HepG2 (cell line): Measurements from ENCODE around the gene INTS3. TPM values are rescaled to one million over a fixed set of nuclear protein-coding genes. Genes with fewer than 3 reads are reported as not detected.

Source experiments
- ATAC-seq: fragments of 200-7000 bp; cut with Tn5 transposase; 3 replicates; pipeline ENCODE4 v1.9.1; 2020; ENCODE audit warnings: mild to moderate bottlenecking, moderate library complexity
- BruUV-seq: library from RNA; stranded (reverse); fragments of 400-500 nt; replicated peaks from 2 replicates; lab custom pipeline; 2021; lab: Mats Ljungman, UMichigan
- CTCF ChIA-PET: fragments of 300-600 bp; formaldehyde crosslinking; extraction: SDS; loops from one replicate; lab custom pipeline; 2021; ENCODE audit warnings: low total read pairs, inconsistent platforms, low intra/inter-chr PET ratio; lab: Yijun Ruan, JAX
- POLR2A ChIA-PET: fragments of 350-600 bp; sonication (Branson Sonifier 250); formaldehyde crosslinking; loops from one replicate; lab custom pipeline; 2020; ENCODE audit warnings: antibody characterized with exemption, inconsistent platforms; lab: Yijun Ruan, JAX
- DNase-seq: peaks from one replicate; pipeline ENCODE4 v3.0.0-alpha.2; 2015; ENCODE audit warnings: low spot score
- FAIRE-seq: peaks from 3 replicates; lab custom pipeline; 2011; peaks lifted over from hg19 to GRCh38; lab: Jason Lieb, UNC
- H2AFZ ChIP-seq: one replicate; pipeline ENCODE4 v1.6.1; 2011; ENCODE audit warnings: low read length, inconsistent platforms
- H3K27ac ChIP-seq: fragments of 300-600 bp; 3 replicates; pipeline ENCODE4 v1.8.0; 2011; ENCODE audit warnings: mixed run types, mild to moderate bottlenecking, mixed read lengths, low read length, inconsistent platforms; ENCODE audit not compliant: insufficient read depth; ENCODE audit errors: extremely low read length
- H3K27me3 ChIP-seq, 2 experiments: fragments of 200-600 bp in 1 of 2; 2 replicates in 1 of 2; 3 replicates in 1 of 2; pipeline versions ENCODE4 v1.6.0 to v1.8.0; 2011; ENCODE audit warnings: low read length in 2 of 2, mild to moderate bottlenecking in 2 of 2, moderate library complexity in 2 of 2, inconsistent platforms in 1 of 2; ENCODE audit not compliant: insufficient read depth in 2 of 2, control insufficient read depth in 1 of 2
- H3K36me3 ChIP-seq, 2 experiments: fragments of 200-600 bp in 1 of 2; replicated peaks in 1 of 2; 2 replicates in 1 of 2; 3 replicates in 1 of 2; pipeline versions ENCODE4 v1.5.1 to v1.8.0; 2011; ENCODE audit warnings: low read length in 2 of 2, inconsistent platforms in 1 of 2; ENCODE audit not compliant: insufficient read depth in 2 of 2, control insufficient read depth in 1 of 2
- H3K4me1 ChIP-seq: 2 replicates; pipeline ENCODE4 v1.5.1; 2012; ENCODE audit warnings: low read length, inconsistent platforms; ENCODE audit not compliant: insufficient read depth
- H3K4me2 ChIP-seq: 2 replicates; pipeline ENCODE4 v1.6.0; 2011; ENCODE audit warnings: low read depth, low read length, inconsistent platforms
- H3K4me3 ChIP-seq, 3 experiments: fragments of 200-600 bp in 1 of 3; sonication (generic), shearing (Covaris generic) in 1 of 3; replicated peaks in 1 of 3; 2 replicates each; pipeline ENCODE4 v1.5.1; 2011 to 2016; ENCODE audit warnings: low read length in 3 of 3, inconsistent platforms in 2 of 3, low read depth in 2 of 3, mild to moderate bottlenecking in 2 of 3, control low read depth in 1 of 3, mixed read lengths in 1 of 3; ENCODE audit not compliant: insufficient read depth in 1 of 3
- H3K79me2 ChIP-seq: one replicate; pipeline ENCODE4 v1.6.1; 2011; ENCODE audit warnings: low read length, inconsistent platforms; ENCODE audit not compliant: insufficient read depth
- H3K9ac ChIP-seq: 2 replicates; pipeline ENCODE4 v1.6.0; 2011; ENCODE audit warnings: mild to moderate bottlenecking, low read depth, low read length, inconsistent platforms; ENCODE audit not compliant: insufficient read depth
- H3K9me3 ChIP-seq: 2 replicates; pipeline ENCODE4 v1.5.1; 2012; ENCODE audit warnings: mild to moderate bottlenecking, low read length
- H4K20me1 ChIP-seq: 2 replicates; pipeline ENCODE4 v1.6.0; 2011; ENCODE audit warnings: inconsistent platforms, mild to moderate bottlenecking, low read length, moderate library complexity; ENCODE audit not compliant: insufficient read depth
- CHD4 ChIP-seq: fragments of 200-600 bp; sonication (generic); IDR thresholded peaks from 2 replicates; pipeline ENCODE4 v1.7.0; 2017; ENCODE audit warnings: mild to moderate bottlenecking, low read length, borderline replicate concordance
- FUBP1 ChIP-seq: sonication (generic); formaldehyde crosslinking; IDR thresholded peaks from 2 replicates; pipeline ENCODE4 v1.5.1; 2020; ENCODE audit warnings: missing genetic modification reagents, mild to moderate bottlenecking, borderline replicate concordance
- GFI1 ChIP-seq: sonication (generic); formaldehyde crosslinking; IDR thresholded peaks from 2 replicates; pipeline ENCODE4 v1.5.0; 2020; ENCODE audit warnings: missing genetic modification reagents, mild to moderate bottlenecking, borderline replicate concordance
- GMEB2 ChIP-seq: IDR thresholded peaks from 2 replicates; pipeline ENCODE4 v1.6.1; 2016; ENCODE audit warnings: missing biosample characterization, missing genetic modification reagents, low read depth
- HCFC1 ChIP-seq: fragments of 150-350 bp; IDR thresholded peaks from 2 replicates; pipeline ENCODE4 v1.6.1; 2014; ENCODE audit warnings: low read depth, low read length
- KMT2B ChIP-seq: IDR thresholded peaks from 2 replicates; pipeline ENCODE4 v1.6.1; 2016; ENCODE audit warnings: missing genetic modification reagents, missing compliant biosample characterization
- NCOR1 ChIP-seq: fragments of 200-600 bp; sonication (generic); IDR thresholded peaks from 2 replicates; pipeline ENCODE4 v1.7.0; 2017; ENCODE audit warnings: antibody characterized with exemption, low read length, borderline replicate concordance
- NFIC ChIP-seq: IDR thresholded peaks from 2 replicates; pipeline ENCODE4 v1.6.1; 2012; ENCODE audit warnings: mild to moderate bottlenecking, low read length, inconsistent platforms
- RXRB ChIP-seq: IDR thresholded peaks from 2 replicates; pipeline ENCODE4 v1.6.1; 2016; ENCODE audit warnings: borderline replicate concordance, missing genetic modification reagents, missing compliant biosample characterization
- TERF1 ChIP-seq: sonication (generic); formaldehyde crosslinking; IDR thresholded peaks from 2 replicates; pipeline ENCODE4 v1.8.0; 2022; ENCODE audit warnings: mild to moderate bottlenecking, missing genetic modification reagents, moderate library complexity
- ZBTB2 ChIP-seq: sonication (generic); formaldehyde crosslinking; IDR thresholded peaks from 2 replicates; pipeline ENCODE4 v1.8.0; 2022; ENCODE audit warnings: low read depth, missing genetic modification reagents
- ZBTB44 ChIP-seq: sonication (generic); formaldehyde crosslinking; IDR thresholded peaks from 2 replicates; pipeline ENCODE4 v1.4.0; 2020; ENCODE audit warnings: missing genetic modification reagents
- ZEB1 ChIP-seq: IDR thresholded peaks from 2 replicates; pipeline ENCODE4 v1.6.1; 2012; ENCODE audit warnings: mild to moderate bottlenecking, low read depth, inconsistent platforms; ENCODE audit not compliant: insufficient replicate concordance
- ZMYM3 ChIP-seq: sonication (generic); formaldehyde crosslinking; IDR thresholded peaks from 2 replicates; pipeline ENCODE4 v1.5.1; 2020; ENCODE audit warnings: mild to moderate bottlenecking, missing genetic modification reagents
- ZNF296 ChIP-seq: sonication (generic); formaldehyde crosslinking; conservative IDR thresholded peaks from 2 replicates; pipeline ENCODE4 v1.5.0; 2020; ENCODE audit warnings: mild to moderate bottlenecking, missing genetic modification reagents
- ZNF577 ChIP-seq: sonication (generic); formaldehyde crosslinking; IDR thresholded peaks from 2 replicates; pipeline ENCODE4 v1.4.0; 2020; ENCODE audit warnings: mild to moderate bottlenecking, low read depth, missing genetic modification reagents, borderline replicate concordance
- WGBS: methylation state at CpG from one replicate; pipeline ENCODE4 v1.1.6; 2017; ENCODE audit warnings: low lambda C conversion rate; 5-methylcytosine and 5-hydroxymethylcytosine counted together
- in situ Hi-C: cut with HindIII; loops from 2 replicates; pipeline ENCODE4 v1.10.0; 2017; ENCODE audit warnings: low pct_unique_long_range_greater_than_20kb; ENCODE audit not compliant: extremely low pct_ligation_motif_present
- intact Hi-C: fragments of 100-400 bp; cut with micrococcal nuclease; formaldehyde crosslinking; loops from one replicate; pipeline ENCODE4 v1.10.0; 2022; ENCODE audit not compliant: unreplicated experiment
- polyA plus RNA-seq, 8 experiments: library from polyadenylated mRNA; depleted of rRNA in 3 of 8; stranded (reverse) in 7 of 8; unstranded in 1 of 8; fragments of >200 nt; fragmentation: Illumina TruSeq in 4 of 8; extraction: Trizol in 4 of 8; gene quantifications; 2 replicates each; pipeline versions ENCODE4 v1.2.1 to v1.2.3, GENCODE V29; 2011 to 2016; ENCODE audit warnings: low read depth in 4 of 8, missing spikeins in 1 of 8, mixed read lengths in 1 of 8; ENCODE audit not compliant: insufficient read depth in 1 of 8
- total RNA-seq, 5 experiments: library from RNA; depleted of rRNA; stranded (reverse); fragments of >200 nt; fragmentation: Illumina TruSeq; extraction: Trizol; gene quantifications; 2 replicates each; pipeline ENCODE4 v1.2.3, GENCODE V29; 2016; ENCODE audit warnings: low read depth in 1 of 5

INTS3 gene
- total and polyA plus RNA-seq, 2 of the 13 experiments (the other 11 are each of a cell fraction or from before 2014, with no cell fraction given), result 17.2 to 27.2 TPM

- POLR2A ChIA-PET, result interaction anchor here (0.9 to 1.0 kb wide), 2 partner anchors 9 to 51 kb away, joined by 3 read pairs; partner anchors contain the start of gene INTS3
- H4K20me1 ChIP-seq, result no peaks in the 10 kb centered on the region
- DNase-seq (no peak), FAIRE-seq (no peak), ATAC-seq (no peak)
- no peaks in the 10 kb centered on the region for H3K79me2 ChIP-seq
- CTCF ChIA-PET, result no interaction called here
- 0 out of 5 replicates have a peak, but pooled peaks cover under 1 to 2% of the 10 kb centered on the region in 2 experiments for H3K36me3 ChIP-seq
- no peak overlapping the region for H3K9ac ChIP-seq
- H3K27ac ChIP-seq, result no peak overlapping the region
- in situ Hi-C loops, result loop anchor here (10.0 kb wide), 1 partner anchor 263 kb away; no protein-coding TSS in a partner anchor
- no peak overlapping the region for H3K4me2 ChIP-seq
- no TSS peak for BruUV-seq
- peaks cover 66% of the 10 kb centered on the region for H3K4me1 ChIP-seq
- no peaks in the 10 kb centered on the region for H3K27me3 ChIP-seq
- H2AFZ ChIP-seq, result no peak overlapping the region
- intact Hi-C loops, result no loop called here
- H3K4me3 ChIP-seq, result no peak overlapping the region
- H3K9me3 ChIP-seq, result no peaks in the 10 kb centered on the region
- WGBS, result 75% methylated on average over 12 of the region's 22 CpGs
- no peak for TF ChIP-seq GFI1 (CRISPR knock-in tag)
- no peak for TF ChIP-seq ZBTB44 (CRISPR knock-in tag)
- no peak for TF ChIP-seq CHD4
- no peak for TF ChIP-seq TERF1 (CRISPR knock-in tag)
- no peak for TF ChIP-seq ZMYM3 (CRISPR knock-in tag)
- no peak for TF ChIP-seq ZNF296 (CRISPR knock-in tag)
- no peak for TF ChIP-seq GMEB2 (CRISPR knock-in tag)
- TF ChIP-seq FUBP1 (CRISPR knock-in tag), result no peak
- no peak for TF ChIP-seq RXRB (CRISPR knock-in tag)
- no peak for TF ChIP-seq NFIC
- no peak for TF ChIP-seq KMT2B (CRISPR knock-in tag)
- TF ChIP-seq ZNF577 (CRISPR knock-in tag), result no peak
- TF ChIP-seq NCOR1, result no peak
- TF ChIP-seq ZEB1, result no peak
- no peak for TF ChIP-seq ZBTB2 (CRISPR knock-in tag)
- TF ChIP-seq HCFC1, result no peak
Measured at GRCh38 chr1:153778051-153778823, 50.4 kb downstream of the INTS3 start.
